ENCODE measurements around the gene MYO5B. TPM values are rescaled to one million over a fixed set of nuclear protein-coding genes. Genes with fewer than 3 reads are reported as not detected.

Gene MYO5B
- total RNA-seq, 1 experiment from 2014 or later = 56.7 TPM

GRCh38 chr18:49832221-49832647 lies 362.7 kb downstream of the MYO5B start:
- Mint-ChIP-seq H3K4me1 (ENCODE audit: low read depth, unreplicated experiment) (peaks cover 48% of the 10 kb centered on the region), H3K27me3 (ENCODE audit: unreplicated experiment) (no peaks in the 10 kb centered on the region), H3K9me3 (ENCODE audit: low read depth, unreplicated experiment) (peaks cover 4% of the 10 kb centered on the region), H3K27ac (ENCODE audit: unreplicated experiment) (no peak overlapping the region), H3K4me3 (ENCODE audit: low read depth, unreplicated experiment) (no peak overlapping the region), H3K36me3 (ENCODE audit: insufficient read depth, unreplicated experiment) (peaks cover 29% of the 10 kb centered on the region)
- DNase-seq = no peak
- TF ChIP-seq, protein P1, sequence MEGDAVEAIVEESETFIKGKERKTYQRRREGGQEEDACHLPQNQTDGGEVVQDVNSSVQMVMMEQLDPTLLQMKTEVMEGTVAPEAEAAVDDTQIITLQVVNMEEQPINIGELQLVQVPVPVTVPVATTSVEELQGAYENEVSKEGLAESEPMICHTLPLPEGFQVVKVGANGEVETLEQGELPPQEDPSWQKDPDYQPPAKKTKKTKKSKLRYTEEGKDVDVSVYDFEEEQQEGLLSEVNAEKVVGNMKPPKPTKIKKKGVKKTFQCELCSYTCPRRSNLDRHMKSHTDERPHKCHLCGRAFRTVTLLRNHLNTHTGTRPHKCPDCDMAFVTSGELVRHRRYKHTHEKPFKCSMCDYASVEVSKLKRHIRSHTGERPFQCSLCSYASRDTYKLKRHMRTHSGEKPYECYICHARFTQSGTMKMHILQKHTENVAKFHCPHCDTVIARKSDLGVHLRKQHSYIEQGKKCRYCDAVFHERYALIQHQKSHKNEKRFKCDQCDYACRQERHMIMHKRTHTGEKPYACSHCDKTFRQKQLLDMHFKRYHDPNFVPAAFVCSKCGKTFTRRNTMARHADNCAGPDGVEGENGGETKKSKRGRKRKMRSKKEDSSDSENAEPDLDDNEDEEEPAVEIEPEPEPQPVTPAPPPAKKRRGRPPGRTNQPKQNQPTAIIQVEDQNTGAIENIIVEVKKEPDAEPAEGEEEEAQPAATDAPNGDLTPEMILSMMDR (IDR thresholded peaks at IDR 0.05; ENCODE audit: unreplicated experiment) = no peak
- no TSS peak for BruUV-seq (replicated peaks)
- intact Hi-C loops (cut with micrococcal nuclease; ENCODE audit: unreplicated experiment) = no loop called here
- CTCF ChIA-PET = no interaction called here

GRCh38 chr18:49827996-49828395 lies 367.0 kb downstream of the MYO5B start:
- BruUV-seq (replicated peaks) = no TSS peak
- no peaks in the 10 kb centered on the region for H3K27me3 Mint-ChIP-seq (ENCODE audit: unreplicated experiment)
- CTCF ChIA-PET = no interaction called here

GRCh38 chr18:49819823-49820671 lies 374.9 kb downstream of the MYO5B start:
- CTCF ChIA-PET = interaction anchor here (0.9 kb wide), 1 partner anchor 11 kb away, joined by 3 read pairs; no protein-coding TSS in a partner anchor
- DNase-seq = no peak

More at GRCh38 chr18:49827996-49828395, 367.0 kb downstream of the MYO5B start:
- no peak for DNase-seq
- intact Hi-C loops (cut with micrococcal nuclease; ENCODE audit: unreplicated experiment) = no loop called here
- Mint-ChIP-seq H3K36me3 (ENCODE audit: insufficient read depth, unreplicated experiment) (peaks cover 29% of the 10 kb centered on the region), H3K4me1 (ENCODE audit: low read depth, unreplicated experiment) (peaks cover 17% of the 10 kb centered on the region), H3K9me3 (ENCODE audit: low read depth, unreplicated experiment) (peaks cover 4% of the 10 kb centered on the region), H3K27ac (ENCODE audit: unreplicated experiment) (no peak overlapping the region), H3K4me3 (ENCODE audit: low read depth, unreplicated experiment) (no peak overlapping the region)
- TF ChIP-seq, protein P1 (IDR thresholded peaks at IDR 0.05; ENCODE audit: unreplicated experiment) = no peak

GRCh38 chr18:49819071-49819662 lies 375.8 kb downstream of the MYO5B start:
- no TSS peak for BruUV-seq (replicated peaks)

More at GRCh38 chr18:49819823-49820671, 374.9 kb downstream of the MYO5B start:
- peaks cover 24% of the 10 kb centered on the region for H3K4me1 Mint-ChIP-seq (ENCODE audit: low read depth, unreplicated experiment)
- H3K4me3 Mint-ChIP-seq (ENCODE audit: low read depth, unreplicated experiment) = no peak overlapping the region
- no TSS peak for BruUV-seq (replicated peaks)
- TF ChIP-seq, protein P1 (IDR thresholded peaks at IDR 0.05; ENCODE audit: unreplicated experiment) = no peak
- H3K27ac Mint-ChIP-seq (ENCODE audit: unreplicated experiment) = no peak overlapping the region
- intact Hi-C loops (cut with micrococcal nuclease; ENCODE audit: unreplicated experiment) = no loop called here
- no peaks in the 10 kb centered on the region for H3K27me3 Mint-ChIP-seq (ENCODE audit: unreplicated experiment)
- no peaks in the 10 kb centered on the region for H3K36me3 Mint-ChIP-seq (ENCODE audit: insufficient read depth, unreplicated experiment)
- H3K9me3 Mint-ChIP-seq (ENCODE audit: low read depth, unreplicated experiment) = peaks cover 2% of the 10 kb centered on the region

More at GRCh38 chr18:49819071-49819662, 375.8 kb downstream of the MYO5B start:
- TF ChIP-seq, protein P1 (IDR thresholded peaks at IDR 0.05; ENCODE audit: unreplicated experiment) = no peak
- no peak for DNase-seq
- peaks cover 24% of the 10 kb centered on the region for H3K4me1 Mint-ChIP-seq (ENCODE audit: low read depth, unreplicated experiment)
- peaks cover 7% of the 10 kb centered on the region for H3K36me3 Mint-ChIP-seq (ENCODE audit: insufficient read depth, unreplicated experiment)
- H3K27ac Mint-ChIP-seq (ENCODE audit: unreplicated experiment) = no peak overlapping the region
- H3K4me3 Mint-ChIP-seq (ENCODE audit: low read depth, unreplicated experiment) = no peak overlapping the region
- peaks cover 2% of the 10 kb centered on the region for H3K9me3 Mint-ChIP-seq (ENCODE audit: low read depth, unreplicated experiment)
- no peaks in the 10 kb centered on the region for H3K27me3 Mint-ChIP-seq (ENCODE audit: unreplicated experiment)
- CTCF ChIA-PET = interaction anchor here (0.7 kb wide), 1 partner anchor 64 kb away, joined by 4 read pairs; no protein-coding TSS in a partner anchor
- intact Hi-C loops (cut with micrococcal nuclease; ENCODE audit: unreplicated experiment) = no loop called here
